H9 (cell line): Measurements from ENCODE around the gene BEST1. TPM values are rescaled to one million over a fixed set of nuclear protein-coding genes. Genes with fewer than 3 reads are reported as not detected.

Experiments used
- DNase-seq: peaks from one replicate; pipeline ENCODE4 v3.0.0-alpha.2; 2017
- H2AFZ ChIP-seq: one replicate; pipeline ENCODE4 v1.6.1; 2013; ENCODE audit warnings: mild to moderate bottlenecking, low read length, control low read depth, moderate library complexity
- H2AK5ac ChIP-seq: 2 replicates; pipeline ENCODE4 v1.6.1; 2013; ENCODE audit warnings: low read length, control low read depth, mixed read lengths; ENCODE audit not compliant: insufficient read length
- H2BK120ac ChIP-seq: one replicate; pipeline ENCODE4 v1.6.1; 2013; ENCODE audit warnings: low read depth, mild to moderate bottlenecking, low read length, control low read depth, inconsistent platforms; ENCODE audit not compliant: poor library complexity, severe bottlenecking
- H2BK12ac ChIP-seq: 2 replicates; pipeline ENCODE4 v1.6.1; 2013; ENCODE audit warnings: low read length, control low read depth, mixed read lengths, low read depth; ENCODE audit not compliant: insufficient read length
- H2BK15ac ChIP-seq: 2 replicates; pipeline ENCODE4 v1.6.1; 2013; ENCODE audit warnings: low read depth, low read length, control low read depth
- H2BK20ac ChIP-seq: one replicate; pipeline ENCODE4 v1.6.1; 2013; ENCODE audit warnings: low read depth, mild to moderate bottlenecking, low read length, control low read depth, inconsistent platforms; ENCODE audit not compliant: poor library complexity, severe bottlenecking
- H2BK5ac ChIP-seq: 2 replicates; pipeline ENCODE4 v1.6.1; 2013; ENCODE audit warnings: low read length, control low read depth, mixed read lengths; ENCODE audit not compliant: insufficient read length
- H3K14ac ChIP-seq: 2 replicates; pipeline ENCODE4 v1.6.1; 2013; ENCODE audit warnings: low read length, control low read depth; ENCODE audit not compliant: insufficient read depth
- H3K18ac ChIP-seq: 2 replicates; pipeline ENCODE4 v1.6.1; 2013; ENCODE audit warnings: low read depth, mild to moderate bottlenecking, mixed read lengths, low read length, control low read depth; ENCODE audit not compliant: insufficient read length
- H3K23ac ChIP-seq: 2 replicates; pipeline ENCODE4 v1.6.1; 2013; ENCODE audit warnings: low read length, control low read depth, mixed read lengths, low read depth; ENCODE audit not compliant: insufficient read length
- H3K23me2 ChIP-seq: 2 replicates; pipeline ENCODE4 v1.6.1; 2013; ENCODE audit warnings: low read depth, mild to moderate bottlenecking, mixed read lengths, low read length, control low read depth; ENCODE audit not compliant: insufficient read length, poor library complexity, severe bottlenecking
- H3K27ac ChIP-seq: 2 replicates; pipeline ENCODE4 v1.5.1; 2013; ENCODE audit warnings: low read length, control low read depth, mixed read lengths, low read depth; ENCODE audit not compliant: insufficient read length
- H3K27me3 ChIP-seq: 2 replicates; pipeline ENCODE4 v1.6.1; 2013; ENCODE audit warnings: low read length, control low read depth, inconsistent platforms; ENCODE audit not compliant: insufficient read depth
- H3K4ac ChIP-seq: 2 replicates; pipeline ENCODE4 v1.6.1; 2013; ENCODE audit warnings: low read depth, mild to moderate bottlenecking, control low read depth, inconsistent platforms, low read length, moderate library complexity
- H3K4me1 ChIP-seq: 2 replicates; pipeline ENCODE4 v1.6.1; 2013; ENCODE audit warnings: low read length, control low read depth, inconsistent platforms; ENCODE audit not compliant: insufficient read depth
- H3K4me2 ChIP-seq: 2 replicates; pipeline ENCODE4 v1.6.1; 2013; ENCODE audit warnings: low read length, control low read depth, mixed read lengths; ENCODE audit not compliant: insufficient read length, insufficient read depth
- H3K56ac ChIP-seq: 2 replicates; pipeline ENCODE4 v1.6.1; 2013; ENCODE audit warnings: low read depth, mild to moderate bottlenecking, mixed read lengths, low read length, control low read depth; ENCODE audit not compliant: insufficient read length
- H3K79me1 ChIP-seq: 2 replicates; pipeline ENCODE4 v1.6.1; 2013; ENCODE audit warnings: low read depth, mild to moderate bottlenecking, moderate library complexity, low read length, control low read depth, inconsistent platforms; ENCODE audit not compliant: insufficient read depth, poor library complexity, severe bottlenecking
- H3K79me2 ChIP-seq: 2 replicates; pipeline ENCODE4 v1.6.1; 2013; ENCODE audit warnings: low read length, control low read depth, inconsistent platforms; ENCODE audit not compliant: insufficient read depth
- H3K9ac ChIP-seq: 2 replicates; pipeline ENCODE4 v1.6.1; 2013; ENCODE audit warnings: low read length, control low read depth, mixed read lengths; ENCODE audit not compliant: insufficient read length; ENCODE audit errors: extremely low read depth
- H3K9me3 ChIP-seq: one replicate; pipeline ENCODE4 v1.6.1; 2013; ENCODE audit warnings: low read depth, low read length, inconsistent platforms; ENCODE audit not compliant: control insufficient read depth
- H3T11ph ChIP-seq: one replicate; pipeline ENCODE4 v1.6.1; 2013; ENCODE audit warnings: mild to moderate bottlenecking, low read length, control low read depth, inconsistent platforms
- H4K20me1 ChIP-seq: one replicate; pipeline ENCODE4 v1.6.1; 2013; ENCODE audit not compliant: control insufficient read depth, insufficient read length, insufficient read depth
- H4K5ac ChIP-seq: 2 replicates; pipeline ENCODE4 v1.6.1; 2013; ENCODE audit warnings: low read depth, mild to moderate bottlenecking, mixed read lengths, low read length, control low read depth; ENCODE audit not compliant: insufficient read length
- H4K8ac ChIP-seq: replicated peaks from 2 replicates; pipeline ENCODE4 v1.6.1; 2013; ENCODE audit warnings: low read length, control low read depth, mixed read lengths, low read depth; ENCODE audit not compliant: insufficient read length
- H4K91ac ChIP-seq: 2 replicates; pipeline ENCODE4 v1.6.1; 2013; ENCODE audit warnings: low read depth, mild to moderate bottlenecking, moderate library complexity, mixed read lengths, low read length, control low read depth; ENCODE audit not compliant: insufficient read length
- H3K27ac Mint-ChIP-seq, 3 experiments: 2 replicates in 2 of 3; 3 replicates in 1 of 3; pipeline ENCODE4 v1.8.0; 2020 to 2021; ENCODE audit warnings: mixed read lengths in 3 of 3, mild to moderate bottlenecking in 1 of 3, moderate library complexity in 1 of 3
- H3K27me3 Mint-ChIP-seq: 2 replicates; pipeline ENCODE4 v1.8.0; 2021; ENCODE audit warnings: low read depth, mild to moderate bottlenecking, moderate library complexity, mixed read lengths
- H3K36me3 Mint-ChIP-seq, 3 experiments: 2 replicates in 2 of 3; 3 replicates in 1 of 3; pipeline ENCODE4 v1.8.0; 2020 to 2021; ENCODE audit warnings: low read depth in 3 of 3, mixed read lengths in 3 of 3; ENCODE audit not compliant: insufficient read depth in 1 of 3
- H3K4me1 Mint-ChIP-seq, 2 experiments: 2 replicates each; pipeline ENCODE4 v1.8.0; 2020; ENCODE audit warnings: mixed read lengths in 2 of 2
- H3K4me3 Mint-ChIP-seq, 2 experiments: 2 replicates in 1 of 2; 3 replicates in 1 of 2; pipeline ENCODE4 v1.8.0; 2020 to 2021; ENCODE audit warnings: mild to moderate bottlenecking in 2 of 2, mixed read lengths in 2 of 2, moderate library complexity in 1 of 2
- H3K9me3 Mint-ChIP-seq, 2 experiments: 2 replicates in 1 of 2; 3 replicates in 1 of 2; pipeline ENCODE4 v1.8.0; 2020; ENCODE audit warnings: mild to moderate bottlenecking in 2 of 2, mixed read lengths in 2 of 2, moderate library complexity in 1 of 2
- WGBS: extraction: QIAGEN DNeasy Blood & Tissue Kit; methylation state at CpG from one replicate; pipeline ENCODE4 v1.1.7; 2013; ENCODE audit warnings: missing lambda C conversion rate, low lambda C conversion rate, mixed read lengths; ENCODE audit not compliant: insufficient read length; ENCODE audit errors: extremely low coverage; 5-methylcytosine and 5-hydroxymethylcytosine counted together
- total RNA-seq: library from RNA; stranded (reverse); gene quantifications from 2 replicates; pipeline ENCODE4 v1.2.1, GENCODE V29; 2021
- TF ChIP-seq, protein P1 (sequence below): fragments of 200-600 bp; sonication (generic); conservative IDR thresholded peaks from 3 replicates; pipeline ENCODE4 v1.8.0; 2021; ENCODE audit warnings: antibody characterized with exemption, mild to moderate bottlenecking

Gene BEST1
- total RNA-seq, 1 experiment from 2014 or later: 0.24 TPM

DNA sequence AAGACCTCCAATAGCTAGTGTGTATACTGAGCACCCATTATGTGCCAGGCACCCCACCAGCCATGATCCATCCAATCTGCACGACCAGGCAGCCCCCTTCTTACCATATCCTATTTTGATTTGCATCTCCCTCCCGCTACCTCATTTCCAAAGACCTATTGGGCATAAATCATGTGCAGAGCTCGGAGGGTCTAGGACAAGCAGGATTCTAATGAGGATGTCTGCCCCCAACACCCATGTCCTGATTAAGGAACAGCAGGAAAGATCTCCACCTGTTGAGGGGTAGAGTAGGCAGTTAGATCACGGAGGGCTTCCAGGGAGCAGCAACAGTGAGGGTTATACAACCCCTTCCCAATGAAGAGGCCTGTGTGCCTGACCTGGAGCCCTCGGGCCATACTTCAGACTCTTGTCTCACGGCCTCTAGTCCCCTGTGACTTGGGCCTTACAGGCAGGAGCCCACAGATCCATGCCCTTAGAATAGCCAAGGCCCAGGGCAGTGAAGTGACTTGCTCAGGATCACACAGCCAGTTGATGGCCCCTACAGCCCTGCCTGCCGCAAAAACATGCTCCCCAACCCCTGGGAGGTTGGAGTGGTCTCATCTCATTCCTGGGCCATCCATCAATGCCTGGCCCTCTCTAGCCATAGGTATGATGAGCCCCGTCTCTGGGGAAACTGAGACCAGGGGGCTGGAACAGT, 36.3 kb upstream of the BEST1 start:
- no peak overlapping the region for H3K23ac ChIP-seq
- no peaks in the 10 kb centered on the region for H3K79me2 ChIP-seq
- no peak overlapping the region for H3K4ac ChIP-seq
- H2BK5ac ChIP-seq: no peak overlapping the region
- no peak overlapping the region for H3K56ac ChIP-seq
- H3K79me1 ChIP-seq: no peaks in the 10 kb centered on the region
- H3T11ph ChIP-seq: no peak overlapping the region
- H2AFZ ChIP-seq: no peak overlapping the region
- H2BK12ac ChIP-seq: no peak overlapping the region
- no peak overlapping the region for H4K5ac ChIP-seq
- no peak overlapping the region for H3K18ac ChIP-seq
- H2BK120ac ChIP-seq: no peak overlapping the region
- Mint-ChIP-seq H3K9me3 (no peaks in the 10 kb centered on the region), H3K27me3 (peaks cover 41% of the 10 kb centered on the region), H3K4me1 (peaks cover 13 to 29% of the 10 kb centered on the region in 2 experiments), H3K4me3 (no peak overlapping the region; a peak in 1 of 5 replicates), H3K27ac (no peak overlapping the region), H3K36me3 (no peaks in the 10 kb centered on the region)
- no peaks in the 10 kb centered on the region for H3K9me3 ChIP-seq
- no peaks in the 10 kb centered on the region for H4K20me1 ChIP-seq
- no peak overlapping the region for H3K4me2 ChIP-seq
- H3K14ac ChIP-seq: no peak overlapping the region
- no peak for DNase-seq
- no peak overlapping the region for H4K8ac ChIP-seq
- H3K27me3 ChIP-seq: no peaks in the 10 kb centered on the region; the same call in 1 of the 2 replicates
- H2BK15ac ChIP-seq: no peak overlapping the region
- H4K91ac ChIP-seq: no peak overlapping the region
- H2AK5ac ChIP-seq: no peak overlapping the region
- TF ChIP-seq, protein P1, sequence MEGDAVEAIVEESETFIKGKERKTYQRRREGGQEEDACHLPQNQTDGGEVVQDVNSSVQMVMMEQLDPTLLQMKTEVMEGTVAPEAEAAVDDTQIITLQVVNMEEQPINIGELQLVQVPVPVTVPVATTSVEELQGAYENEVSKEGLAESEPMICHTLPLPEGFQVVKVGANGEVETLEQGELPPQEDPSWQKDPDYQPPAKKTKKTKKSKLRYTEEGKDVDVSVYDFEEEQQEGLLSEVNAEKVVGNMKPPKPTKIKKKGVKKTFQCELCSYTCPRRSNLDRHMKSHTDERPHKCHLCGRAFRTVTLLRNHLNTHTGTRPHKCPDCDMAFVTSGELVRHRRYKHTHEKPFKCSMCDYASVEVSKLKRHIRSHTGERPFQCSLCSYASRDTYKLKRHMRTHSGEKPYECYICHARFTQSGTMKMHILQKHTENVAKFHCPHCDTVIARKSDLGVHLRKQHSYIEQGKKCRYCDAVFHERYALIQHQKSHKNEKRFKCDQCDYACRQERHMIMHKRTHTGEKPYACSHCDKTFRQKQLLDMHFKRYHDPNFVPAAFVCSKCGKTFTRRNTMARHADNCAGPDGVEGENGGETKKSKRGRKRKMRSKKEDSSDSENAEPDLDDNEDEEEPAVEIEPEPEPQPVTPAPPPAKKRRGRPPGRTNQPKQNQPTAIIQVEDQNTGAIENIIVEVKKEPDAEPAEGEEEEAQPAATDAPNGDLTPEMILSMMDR: no peak
- H3K23me2 ChIP-seq: peaks cover 5% of the 10 kb centered on the region
- no peaks in the 10 kb centered on the region; the same call in 1 of the 2 replicates for H3K4me1 ChIP-seq
- no peak overlapping the region for H2BK20ac ChIP-seq
- H3K9ac ChIP-seq: no peak overlapping the region
- no CpG with 5 or more reads among the region's 8 CpGs for WGBS
- no peak overlapping the region for H3K27ac ChIP-seq
